GM12874 (cell line): ENCODE measurements around the gene ASTN1.

Source experiments
- TF ChIP-seq, protein P1 (sequence below): IDR thresholded peaks from 2 replicates; pipeline ENCODE4 v1.5.1; 2011; ENCODE audit warnings: low read depth, mild to moderate bottlenecking, control low read depth, low read length, moderate library complexity; ENCODE audit not compliant: insufficient read depth

Gene ASTN1

GRCh38 chr1:177077006-177077405 lies 87.5 kb downstream of the ASTN1 start:
- TF ChIP-seq, protein P1, sequence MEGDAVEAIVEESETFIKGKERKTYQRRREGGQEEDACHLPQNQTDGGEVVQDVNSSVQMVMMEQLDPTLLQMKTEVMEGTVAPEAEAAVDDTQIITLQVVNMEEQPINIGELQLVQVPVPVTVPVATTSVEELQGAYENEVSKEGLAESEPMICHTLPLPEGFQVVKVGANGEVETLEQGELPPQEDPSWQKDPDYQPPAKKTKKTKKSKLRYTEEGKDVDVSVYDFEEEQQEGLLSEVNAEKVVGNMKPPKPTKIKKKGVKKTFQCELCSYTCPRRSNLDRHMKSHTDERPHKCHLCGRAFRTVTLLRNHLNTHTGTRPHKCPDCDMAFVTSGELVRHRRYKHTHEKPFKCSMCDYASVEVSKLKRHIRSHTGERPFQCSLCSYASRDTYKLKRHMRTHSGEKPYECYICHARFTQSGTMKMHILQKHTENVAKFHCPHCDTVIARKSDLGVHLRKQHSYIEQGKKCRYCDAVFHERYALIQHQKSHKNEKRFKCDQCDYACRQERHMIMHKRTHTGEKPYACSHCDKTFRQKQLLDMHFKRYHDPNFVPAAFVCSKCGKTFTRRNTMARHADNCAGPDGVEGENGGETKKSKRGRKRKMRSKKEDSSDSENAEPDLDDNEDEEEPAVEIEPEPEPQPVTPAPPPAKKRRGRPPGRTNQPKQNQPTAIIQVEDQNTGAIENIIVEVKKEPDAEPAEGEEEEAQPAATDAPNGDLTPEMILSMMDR: no peak

DNA sequence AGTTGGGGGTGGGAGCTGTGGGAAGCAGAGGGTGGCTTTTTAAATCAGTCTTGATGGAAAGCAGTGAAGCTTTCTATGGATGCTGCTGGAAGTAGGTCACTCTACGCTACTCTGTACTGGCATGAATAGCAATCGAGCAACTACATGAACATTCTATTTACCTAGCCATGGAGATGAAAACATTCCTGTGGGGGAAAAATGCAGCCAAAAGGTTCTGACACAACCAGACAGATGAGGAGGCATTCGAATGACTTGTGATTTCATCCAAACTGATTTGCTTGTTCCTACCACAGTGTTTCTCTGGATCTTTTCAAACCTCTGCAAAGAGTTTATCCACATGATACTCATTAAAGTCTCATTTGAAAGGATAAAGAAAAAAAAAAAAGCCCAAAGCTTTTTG lies 95.0 kb downstream of the ASTN1 start:
- TF ChIP-seq, protein P1: no peak

DNA sequence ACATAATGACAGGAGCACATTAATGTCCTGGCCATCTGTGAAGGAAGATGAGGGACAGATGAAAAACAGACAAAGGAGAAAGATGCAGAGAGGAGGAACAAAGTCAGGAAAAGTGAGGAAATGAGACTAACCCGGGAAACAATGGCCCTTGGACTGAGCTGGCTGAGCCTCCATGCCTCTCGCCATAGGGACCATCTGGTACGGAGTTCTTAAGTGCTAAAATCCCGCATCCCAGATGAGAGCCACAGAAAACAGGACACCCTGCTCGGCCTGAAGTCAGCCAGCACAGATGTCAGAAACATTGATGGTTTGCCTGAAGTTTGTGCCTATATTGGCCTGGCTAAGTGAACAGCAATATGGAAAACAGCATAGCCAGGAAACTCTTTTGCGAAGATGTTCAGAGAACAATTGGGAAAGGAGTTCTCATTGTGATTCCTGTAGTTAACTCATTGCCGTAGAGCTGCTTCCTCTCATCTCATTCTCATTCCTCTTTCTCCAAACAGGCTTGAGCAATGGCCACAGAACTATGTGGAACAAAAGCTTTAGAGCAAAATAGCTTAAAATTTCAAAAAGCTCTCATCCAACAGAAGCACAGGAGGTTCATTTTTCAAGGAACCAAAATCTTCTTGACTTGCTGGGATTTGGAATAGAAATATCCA lies 96.6 kb downstream of the ASTN1 start:
- TF ChIP-seq, protein P1: no peak

DNA sequence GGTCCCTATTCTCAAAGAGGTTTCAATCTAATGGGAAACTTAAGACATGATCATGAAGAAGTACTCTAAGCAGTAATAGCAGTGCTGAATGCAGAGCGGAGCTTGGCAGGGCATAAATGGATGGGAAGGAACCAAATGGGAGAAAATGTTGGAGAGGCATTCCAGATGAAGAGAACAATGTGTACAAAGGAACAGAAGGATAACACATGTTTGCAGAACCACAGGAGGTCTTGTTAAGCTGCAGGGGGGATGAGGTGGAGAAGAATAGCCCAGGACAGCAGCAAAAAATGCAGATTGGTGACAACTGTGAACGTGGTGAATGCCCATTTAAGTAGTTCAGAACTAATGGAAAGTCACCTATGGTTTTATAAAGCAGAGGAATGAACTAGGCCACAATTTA lies 99.1 kb downstream of the ASTN1 start:
- TF ChIP-seq, protein P1: no peak

DNA sequence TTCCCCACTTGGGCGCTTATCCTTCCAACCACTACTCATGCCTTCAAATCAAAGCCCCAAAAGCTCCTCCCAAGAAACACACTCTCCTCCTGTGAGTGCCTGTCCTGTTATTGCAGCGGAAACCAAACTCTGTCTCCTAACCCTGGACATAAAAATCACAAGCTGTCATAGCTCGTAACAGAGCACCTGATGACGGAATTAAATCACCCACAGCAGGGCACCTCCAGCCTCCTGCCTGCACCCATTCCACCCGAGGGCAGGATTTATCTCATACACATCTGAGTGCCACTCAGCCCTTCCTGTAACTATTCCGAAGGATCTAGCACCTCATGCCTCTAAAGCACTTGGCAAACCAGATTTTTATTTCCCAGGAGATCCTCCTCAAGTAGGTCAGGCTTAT lies 100.9 kb downstream of the ASTN1 start:
- TF ChIP-seq, protein P1: no peak

- TF ChIP-seq, protein P1: no peak
Measured at GRCh38 chr1:177054542-177054941, 110.0 kb downstream of the ASTN1 start.

- TF ChIP-seq, protein P1: no peak
Measured at GRCh38 chr1:177053648-177054047, 110.9 kb downstream of the ASTN1 start.
